PFSK-1 (cell line): ENCODE data around the gene MSL3B.

ENCODE experiments used
- FOXP2 ChIP-seq: optimal IDR thresholded peaks from 2 replicates; pipeline ENCODE3; 2011; ENCODE audit warnings: borderline replicate concordance, control low read depth, inconsistent platforms; ENCODE audit not compliant: insufficient read depth; ENCODE audit errors: extremely low read length, extremely low read depth
- POLR2AphosphoS5 ChIP-seq: IDR thresholded peaks from 2 replicates; pipeline ENCODE4 v1.6.1; 2012; ENCODE audit warnings: low read depth, mild to moderate bottlenecking, control low read depth, low read length, moderate library complexity
- SIN3A ChIP-seq: IDR thresholded peaks from 2 replicates; pipeline ENCODE4 v1.6.1; 2012; ENCODE audit warnings: mild to moderate bottlenecking, low read length, moderate library complexity, borderline replicate concordance; ENCODE audit not compliant: insufficient read depth
- TAF1 ChIP-seq: IDR thresholded peaks from 2 replicates; pipeline ENCODE4 v1.6.1; 2012; ENCODE audit warnings: low read length, control low read depth, borderline replicate concordance; ENCODE audit not compliant: insufficient read depth
- TF ChIP-seq, protein P1 (sequence below), 2 experiments: IDR thresholded peaks; 2 replicates each; pipeline versions ENCODE4 v1.6.1 to v1.8.0; 2011 to 2012; ENCODE audit warnings: low read depth in 2 of 2, low read length in 2 of 2, control low read depth in 1 of 2, inconsistent platforms in 1 of 2, mild to moderate bottlenecking in 1 of 2, moderate library complexity in 1 of 2; ENCODE audit not compliant: insufficient read depth in 1 of 2

MSL3B gene

DNA sequence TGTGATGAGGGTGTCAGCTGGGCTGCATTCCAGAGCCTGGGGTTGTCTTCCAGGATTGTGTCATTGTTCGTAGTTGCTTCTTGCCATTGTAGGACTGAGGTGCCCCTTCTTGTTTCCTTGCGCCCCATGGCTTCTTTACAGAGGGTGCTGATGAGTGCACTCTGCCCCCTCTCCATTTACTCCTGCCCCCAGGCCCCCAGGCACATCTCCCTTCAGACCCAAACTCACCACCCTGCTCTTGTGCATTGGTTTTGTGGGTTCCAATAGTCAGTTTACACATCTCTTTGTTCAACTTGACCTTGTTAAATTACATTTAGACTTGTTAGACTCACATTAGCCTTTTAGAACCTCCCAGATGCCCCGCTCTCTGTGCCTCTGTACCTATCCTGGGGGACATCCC lies 47.0 kb downstream of the MSL3B start:
- no peak for TF ChIP-seq SIN3A
- no peak for TF ChIP-seq TAF1
- TF ChIP-seq FOXP2 = no peak
- TF ChIP-seq, protein P1, sequence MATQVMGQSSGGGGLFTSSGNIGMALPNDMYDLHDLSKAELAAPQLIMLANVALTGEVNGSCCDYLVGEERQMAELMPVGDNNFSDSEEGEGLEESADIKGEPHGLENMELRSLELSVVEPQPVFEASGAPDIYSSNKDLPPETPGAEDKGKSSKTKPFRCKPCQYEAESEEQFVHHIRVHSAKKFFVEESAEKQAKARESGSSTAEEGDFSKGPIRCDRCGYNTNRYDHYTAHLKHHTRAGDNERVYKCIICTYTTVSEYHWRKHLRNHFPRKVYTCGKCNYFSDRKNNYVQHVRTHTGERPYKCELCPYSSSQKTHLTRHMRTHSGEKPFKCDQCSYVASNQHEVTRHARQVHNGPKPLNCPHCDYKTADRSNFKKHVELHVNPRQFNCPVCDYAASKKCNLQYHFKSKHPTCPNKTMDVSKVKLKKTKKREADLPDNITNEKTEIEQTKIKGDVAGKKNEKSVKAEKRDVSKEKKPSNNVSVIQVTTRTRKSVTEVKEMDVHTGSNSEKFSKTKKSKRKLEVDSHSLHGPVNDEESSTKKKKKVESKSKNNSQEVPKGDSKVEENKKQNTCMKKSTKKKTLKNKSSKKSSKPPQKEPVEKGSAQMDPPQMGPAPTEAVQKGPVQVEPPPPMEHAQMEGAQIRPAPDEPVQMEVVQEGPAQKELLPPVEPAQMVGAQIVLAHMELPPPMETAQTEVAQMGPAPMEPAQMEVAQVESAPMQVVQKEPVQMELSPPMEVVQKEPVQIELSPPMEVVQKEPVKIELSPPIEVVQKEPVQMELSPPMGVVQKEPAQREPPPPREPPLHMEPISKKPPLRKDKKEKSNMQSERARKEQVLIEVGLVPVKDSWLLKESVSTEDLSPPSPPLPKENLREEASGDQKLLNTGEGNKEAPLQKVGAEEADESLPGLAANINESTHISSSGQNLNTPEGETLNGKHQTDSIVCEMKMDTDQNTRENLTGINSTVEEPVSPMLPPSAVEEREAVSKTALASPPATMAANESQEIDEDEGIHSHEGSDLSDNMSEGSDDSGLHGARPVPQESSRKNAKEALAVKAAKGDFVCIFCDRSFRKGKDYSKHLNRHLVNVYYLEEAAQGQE (IDR thresholded peaks at IDR 0.05; ENCODE audit: insufficient read depth in 1 of 2, low read depth in 2 of 2, low read length in 2 of 2) = no peak
- no peak for TF ChIP-seq POLR2AphosphoS5

GRCh38 chr2:233820774-233821105 lies 47.4 kb downstream of the MSL3B start:
- TF ChIP-seq, protein P1 (IDR thresholded peaks at IDR 0.05; ENCODE audit: insufficient read depth in 1 of 2, low read depth in 2 of 2, low read length in 2 of 2) = no peak
- no peak for TF ChIP-seq TAF1
- TF ChIP-seq POLR2AphosphoS5 = no peak
- no peak for TF ChIP-seq FOXP2
- no peak for TF ChIP-seq SIN3A

DNA sequence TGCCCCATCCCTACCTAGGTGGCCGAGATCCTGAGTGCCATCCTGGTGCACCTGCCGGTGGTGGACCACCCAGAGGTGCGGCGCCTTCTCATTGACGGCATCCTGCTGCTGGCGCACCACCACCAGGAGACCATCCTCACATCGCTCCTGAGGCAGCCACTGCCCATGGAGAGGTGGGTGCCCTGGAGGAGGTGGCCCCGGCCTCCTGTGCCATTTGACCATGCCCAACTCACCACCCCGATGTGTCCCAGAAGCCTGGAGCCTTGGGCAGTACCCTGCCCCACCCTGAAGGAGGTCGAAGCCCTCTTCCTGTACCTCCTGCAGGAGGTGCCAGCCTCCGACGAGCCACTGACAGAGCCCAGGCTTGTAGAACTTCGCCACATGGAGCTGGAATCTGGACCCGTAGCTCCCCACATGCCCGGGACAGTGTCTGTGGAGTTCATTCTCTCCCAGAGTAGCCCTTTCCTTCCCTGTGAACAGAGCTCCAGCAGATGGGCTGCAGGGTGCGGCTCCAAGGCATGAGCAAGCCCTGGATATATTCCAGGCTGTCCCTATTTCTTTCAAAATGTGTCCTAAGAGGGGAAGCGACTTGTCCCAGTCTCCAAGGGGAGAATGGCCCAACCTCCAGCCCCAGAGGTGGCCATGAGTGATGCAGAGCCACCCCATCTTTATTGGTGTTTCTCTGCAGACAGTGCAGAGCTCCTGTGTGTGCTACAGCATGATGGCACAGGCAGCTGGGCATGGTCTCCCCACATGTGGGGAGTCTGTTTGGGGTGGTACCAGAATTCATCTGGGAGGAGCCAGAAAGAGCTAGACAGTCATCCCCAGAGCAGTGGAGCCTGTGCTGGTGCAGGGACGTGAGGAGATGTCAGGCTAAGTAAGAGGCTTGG lies 48.1 kb downstream of the MSL3B start:
- TF ChIP-seq SIN3A (no peak), POLR2AphosphoS5 (no peak), FOXP2 (no peak), TAF1 (no peak)
- TF ChIP-seq, protein P1 (IDR thresholded peaks at IDR 0.05; ENCODE audit: insufficient read depth in 1 of 2, low read depth in 2 of 2, low read length in 2 of 2) = no peak

DNA sequence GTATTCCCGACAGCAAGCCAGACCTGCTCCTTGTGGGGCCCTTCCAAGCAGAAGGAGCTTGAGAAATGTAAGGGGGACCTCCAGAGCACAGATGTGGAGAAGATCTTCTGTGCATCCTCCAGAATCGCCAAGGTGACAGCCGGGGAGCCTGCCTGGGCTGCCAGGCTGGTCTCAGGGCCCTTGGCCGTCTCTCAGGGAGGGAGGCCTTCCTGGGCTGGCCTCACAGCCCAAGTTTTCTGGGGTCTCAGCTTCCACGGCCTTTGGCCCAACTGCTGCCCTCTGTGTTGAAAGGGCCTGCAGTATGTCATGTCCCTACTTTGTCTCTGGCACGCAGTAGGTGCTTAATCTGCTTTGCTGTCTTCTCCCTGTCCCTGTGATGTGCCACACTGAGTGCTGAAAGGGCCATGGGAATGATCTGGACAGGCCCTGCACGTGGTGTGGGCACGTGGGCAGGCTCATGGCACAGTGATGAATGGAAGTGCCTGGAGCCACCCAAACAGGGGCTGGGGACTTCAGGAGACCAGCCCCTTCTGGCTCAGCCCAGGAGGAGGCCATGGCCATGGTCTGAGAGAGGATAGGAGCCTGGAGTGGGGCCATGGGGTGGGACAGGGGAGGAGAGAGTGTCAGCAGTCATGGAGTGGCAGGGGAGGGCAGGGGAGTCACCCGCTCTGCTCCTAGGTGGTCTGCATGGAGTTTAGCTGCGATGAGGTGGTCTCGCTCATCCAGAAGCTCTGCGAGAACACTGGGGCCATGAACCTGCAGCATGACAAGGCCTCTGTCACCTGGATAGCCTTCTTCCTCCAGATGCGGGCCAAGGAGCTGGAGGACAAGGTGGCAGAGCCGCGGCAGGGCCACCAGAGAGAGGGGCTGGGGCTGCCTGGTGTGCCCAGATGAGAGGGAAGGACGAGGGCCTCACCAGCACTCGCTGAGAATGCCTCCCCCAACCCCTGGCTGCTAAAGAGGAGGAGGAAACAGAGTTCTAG lies 49.3 kb downstream of the MSL3B start:
- no peak for TF ChIP-seq SIN3A
- TF ChIP-seq, protein P1 (IDR thresholded peaks at IDR 0.05; ENCODE audit: insufficient read depth in 1 of 2, low read depth in 2 of 2, low read length in 2 of 2) = no peak
